Kidney (tissue), 14 donors: ENCODE data around the gene NT5C. TPM values are rescaled to one million over a fixed set of nuclear protein-coding genes. Genes with fewer than 3 reads are reported as not detected.
A peak's percentile ranks its signal among the peaks of the same experiment; 100 is the strongest.
"Not testable (repeated sequence)": the region's sequence is repeated elsewhere in the genome, so short reads cannot be mapped to it uniquely, and the experiment has no call there.

Experiments
- DNase-seq, 5 donors: peaks; one replicate each; pipeline ENCODE4 v3.0.0-alpha.2; 2013 to 2020
- FAIRE-seq: peaks from 2 replicates; lab custom pipeline; 2012; peaks lifted over from hg19 to GRCh38; lab: Jason Lieb, UNC
- H3K27ac ChIP-seq, 2 donors: one replicate each; pipeline ENCODE4 v1.7.0; 2013; ENCODE audit warnings: low read depth in 2 of 2, low read length in 2 of 2, inconsistent platforms in 1 of 2
- H3K27me3 ChIP-seq: one replicate; pipeline ENCODE4 v1.7.1; 2013; ENCODE audit warnings: low read length, inconsistent platforms; ENCODE audit not compliant: control insufficient read depth, insufficient read depth
- H3K36me3 ChIP-seq, 3 donors: one replicate each; pipeline versions ENCODE4 v1.7.0 to v1.7.1; 2013; ENCODE audit warnings: low read length in 3 of 3, control low read depth in 1 of 3, inconsistent platforms in 1 of 3; ENCODE audit not compliant: insufficient read depth in 3 of 3, control insufficient read depth in 2 of 3
- H3K4me1 ChIP-seq, 3 donors: one replicate each; pipeline versions ENCODE4 v1.7.0 to v1.7.1; 2013; ENCODE audit warnings: low read length in 3 of 3, inconsistent platforms in 1 of 3, low read depth in 1 of 3; ENCODE audit not compliant: control insufficient read depth in 2 of 3, insufficient read depth in 2 of 3
- H3K4me3 ChIP-seq, 3 donors: one replicate each; pipeline versions ENCODE4 v1.7.0 to v1.8.1; 2013; ENCODE audit warnings: low read length in 3 of 3, control low read depth in 1 of 3, inconsistent platforms in 1 of 3
- H3K9ac ChIP-seq, 3 donors: one replicate each; pipeline versions ENCODE4 v1.7.0 to v1.7.1; 2013; ENCODE audit warnings: low read length in 3 of 3, control low read depth in 1 of 3, inconsistent platforms in 1 of 3
- H3K9me3 ChIP-seq, 3 donors: one replicate each; pipeline versions ENCODE4 v1.7.0 to v1.7.1; 2013; ENCODE audit warnings: low read length in 3 of 3, control low read depth in 1 of 3, inconsistent platforms in 1 of 3; ENCODE audit not compliant: control insufficient read depth in 2 of 3, insufficient read depth in 1 of 3
- intact Hi-C: fragments of 100-400 bp; cut with DNase I; formaldehyde crosslinking; loops from one replicate; pipeline ENCODE4 v1.11.1; 2022
- polyA plus RNA-seq: library from polyadenylated mRNA; stranded (reverse); fragments of 350-450 nt; fragmentation: Illumina TruSeq; extraction: RNeasy Lipid Tissue Mini Kit (QIAGEN cat#74804); gene quantifications from one replicate; pipeline ENCODE4 v1.2.3, GENCODE V29; 2014; ENCODE audit warnings: low read depth, low replicate concordance; ENCODE audit not compliant: insufficient read depth
- total RNA-seq: library from RNA; stranded (reverse); fragmentation: NEBNext Ultra II Directional; extraction: Animal tissue kit (Norgen Biotek cat#: 25700); gene quantifications from one replicate; pipeline ENCODE4 v1.2.1, GENCODE V29; 2021
- TF ChIP-seq, protein P1 (sequence below): IDR thresholded peaks from 3 replicates; pipeline ENCODE4 v1.5.1; 2012; ENCODE audit warnings: mild to moderate bottlenecking, moderate library complexity, borderline replicate concordance; ENCODE audit not compliant: insufficient read depth; ENCODE audit errors: extremely low read depth
- donor health status: control.
- donor health status: control.
- donor health status: control.
- donor health status: control.
- donor health status: control.
- donor health status: DM: yes; HTN: yes; CAD: no.
- donor health status: Normal renal cell carcinoma (clear cell type).

The NT5C gene
- total and polyA plus RNA-seq, 2 donors from 2014 or later, result 59.4 to 74.9 TPM

DNA sequence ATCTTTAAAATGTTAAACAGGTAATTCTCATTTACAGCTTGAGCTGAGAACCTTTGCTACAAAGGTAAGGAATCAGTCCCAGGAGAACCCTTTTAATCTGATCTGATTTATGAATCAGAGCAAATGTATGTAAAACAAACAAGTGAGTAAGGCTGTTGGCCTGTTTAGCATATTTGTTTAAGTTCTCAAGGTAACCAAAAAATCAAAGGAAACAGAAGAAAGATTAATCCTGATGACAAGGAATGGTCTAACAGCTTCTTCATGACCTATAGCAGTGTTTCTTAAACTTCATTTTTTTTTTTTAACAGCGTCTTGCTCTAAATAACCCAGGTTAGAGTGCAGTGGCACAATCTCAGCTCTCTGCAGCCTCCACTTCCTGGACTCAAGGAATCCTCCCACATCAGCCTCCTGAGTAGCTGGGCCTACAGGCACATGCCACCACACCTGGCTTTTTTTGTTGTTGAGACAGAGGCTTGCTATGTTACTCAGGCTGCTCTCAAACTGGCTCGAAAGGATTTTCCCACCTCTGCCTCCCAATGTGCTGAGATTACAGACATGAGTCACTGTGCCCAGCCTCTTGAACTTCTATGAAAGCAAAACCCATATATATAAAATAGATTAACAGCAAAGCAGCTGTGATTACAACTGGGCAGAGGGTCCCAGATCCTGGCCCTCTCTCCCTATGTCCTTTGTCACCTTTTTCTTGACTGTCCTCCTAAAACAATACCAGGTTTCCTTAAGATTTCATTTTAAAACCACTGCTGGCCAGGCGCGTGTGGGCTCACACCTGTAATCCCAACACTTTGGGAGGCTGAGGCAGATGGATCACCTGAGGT lies 27.9 kb upstream of the NT5C start:
- no peaks in the 10 kb centered on the region for H3K27me3 ChIP-seq
- no peaks in the 10 kb centered on the region for H3K9me3 ChIP-seq
- no peak overlapping the region for H3K27ac ChIP-seq
- intact Hi-C loops, result no loop called here
- no peak overlapping the region for H3K4me3 ChIP-seq
- FAIRE-seq, result no peak
- H3K36me3 ChIP-seq, result no peaks in the 10 kb centered on the region
- no peak overlapping the region for H3K9ac ChIP-seq
- H3K4me1 ChIP-seq, result peaks cover 0 to 5% (median 3%) of the 10 kb centered on the region in 3 donors
- TF ChIP-seq, protein P1, sequence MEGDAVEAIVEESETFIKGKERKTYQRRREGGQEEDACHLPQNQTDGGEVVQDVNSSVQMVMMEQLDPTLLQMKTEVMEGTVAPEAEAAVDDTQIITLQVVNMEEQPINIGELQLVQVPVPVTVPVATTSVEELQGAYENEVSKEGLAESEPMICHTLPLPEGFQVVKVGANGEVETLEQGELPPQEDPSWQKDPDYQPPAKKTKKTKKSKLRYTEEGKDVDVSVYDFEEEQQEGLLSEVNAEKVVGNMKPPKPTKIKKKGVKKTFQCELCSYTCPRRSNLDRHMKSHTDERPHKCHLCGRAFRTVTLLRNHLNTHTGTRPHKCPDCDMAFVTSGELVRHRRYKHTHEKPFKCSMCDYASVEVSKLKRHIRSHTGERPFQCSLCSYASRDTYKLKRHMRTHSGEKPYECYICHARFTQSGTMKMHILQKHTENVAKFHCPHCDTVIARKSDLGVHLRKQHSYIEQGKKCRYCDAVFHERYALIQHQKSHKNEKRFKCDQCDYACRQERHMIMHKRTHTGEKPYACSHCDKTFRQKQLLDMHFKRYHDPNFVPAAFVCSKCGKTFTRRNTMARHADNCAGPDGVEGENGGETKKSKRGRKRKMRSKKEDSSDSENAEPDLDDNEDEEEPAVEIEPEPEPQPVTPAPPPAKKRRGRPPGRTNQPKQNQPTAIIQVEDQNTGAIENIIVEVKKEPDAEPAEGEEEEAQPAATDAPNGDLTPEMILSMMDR, result no peak
- no peak for DNase-seq

DNA sequence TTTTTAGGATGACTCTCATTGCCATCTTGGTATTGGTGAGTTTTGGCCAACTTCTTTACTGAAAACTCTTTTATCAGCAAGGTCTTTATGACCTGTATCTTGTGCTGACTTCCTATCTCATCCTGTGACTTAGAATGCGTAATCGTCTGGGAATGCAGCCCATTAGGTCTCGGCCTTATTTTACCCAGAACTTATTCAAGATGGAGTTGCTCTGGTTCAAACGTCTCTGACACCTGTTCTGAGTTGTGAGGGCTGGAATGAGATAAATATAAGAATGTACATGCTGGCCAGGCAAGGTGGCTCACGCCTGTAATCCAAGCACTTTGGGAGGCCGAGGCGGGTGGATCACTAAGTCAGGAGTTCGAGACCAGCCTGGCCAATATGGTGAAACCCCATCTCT lies 26.9 kb upstream of the NT5C start:
- not testable (repeated sequence) for H3K27me3 ChIP-seq

DNA sequence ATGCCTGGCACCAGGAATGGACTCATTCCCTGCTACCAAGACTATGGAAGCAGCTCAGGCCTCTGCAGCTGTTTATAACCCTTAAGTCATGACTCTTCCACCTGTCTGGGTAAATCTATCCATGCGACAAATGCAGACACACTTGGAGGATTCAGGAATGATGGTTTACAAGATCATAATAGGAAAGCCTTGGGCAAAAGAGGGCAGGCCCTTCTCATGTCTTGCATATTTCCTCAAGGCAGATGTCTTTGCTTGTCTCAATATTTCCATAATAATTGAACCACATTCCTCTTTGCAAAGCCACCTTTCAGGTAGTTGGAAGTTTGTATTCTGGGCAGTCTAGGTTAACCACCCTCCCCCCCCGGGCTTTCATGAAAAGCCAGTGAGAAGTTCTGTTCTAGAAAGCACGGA lies 23.7 kb upstream of the NT5C start:
- Histone ChIP-seq H3K9me3 (no peaks in the 10 kb centered on the region), H3K27ac (no peak overlapping the region), H3K9ac (no peak overlapping the region), H3K36me3 (no peaks in the 10 kb centered on the region), H3K4me3 (no peak overlapping the region), H3K27me3 (no peaks in the 10 kb centered on the region), H3K4me1 (peaks cover 0 to 6% (median 5%) of the 10 kb centered on the region in 3 donors)
- TF ChIP-seq, protein P1, result no peak
- no peak for FAIRE-seq
- intact Hi-C loops, result no loop called here
- DNase-seq, result peak in 3 of 5 donors; percentile 19 to 58 (median 45)

More for the DNA sequence above, 26.9 kb upstream of the NT5C start:
- H3K9me3 ChIP-seq, FAIRE-seq, DNase-seq, H3K9ac ChIP-seq, H3K4me3 ChIP-seq, intact Hi-C loops, H3K4me1 ChIP-seq, H3K27ac ChIP-seq, H3K36me3 ChIP-seq: not testable (repeated sequence)

DNA sequence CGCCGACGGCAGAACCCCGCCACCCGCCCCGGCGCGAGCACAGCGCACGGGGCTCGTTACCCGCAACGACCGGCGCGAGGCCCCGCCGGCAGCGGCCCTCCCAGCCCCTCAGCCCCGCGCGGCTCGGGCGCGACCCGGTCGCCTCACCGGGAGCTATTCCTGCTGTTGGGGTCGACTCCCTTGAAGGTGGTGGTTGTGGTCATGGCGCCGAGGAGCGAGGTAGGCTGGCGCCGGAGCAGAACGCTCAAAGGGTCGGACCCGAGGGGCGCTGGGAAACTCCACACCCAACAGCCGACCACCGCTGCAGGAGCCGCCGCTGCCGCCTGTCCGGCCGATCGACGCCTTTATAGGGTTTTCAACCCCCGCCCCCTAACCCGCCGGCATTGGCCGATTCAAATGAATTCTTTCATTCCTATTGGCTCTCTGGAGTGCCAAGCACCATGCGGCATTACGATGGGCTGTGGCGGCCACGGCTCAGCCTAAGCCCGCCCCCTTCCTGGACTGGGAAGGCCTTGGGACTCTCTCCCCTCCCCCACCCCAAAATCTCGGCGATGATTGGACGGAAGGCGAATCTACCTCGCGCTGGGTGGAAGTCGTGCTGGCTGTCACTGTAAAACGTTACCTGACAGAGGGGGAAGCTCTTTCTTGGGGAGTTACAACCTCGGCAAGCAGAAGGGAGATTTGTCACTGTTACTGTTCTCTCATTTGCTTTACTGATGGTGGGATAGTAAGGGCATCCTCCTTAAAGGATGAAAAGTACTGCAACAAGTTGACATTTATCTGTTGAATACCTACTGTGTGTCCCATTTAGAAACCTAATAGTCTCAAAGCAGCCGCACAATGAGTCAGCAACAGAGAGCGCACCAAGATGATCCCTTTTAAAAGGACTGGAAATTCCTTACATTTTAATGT lies 22.9 kb upstream of the NT5C start, which contains the start of gene JPT1:
TSS of gene JPT1 (minus strand) at position 318 of the 912 bp plus-strand sequence. CDS start at position 203, 115 bp downstream.
- peak within 1 kb of the TSS; percentile 29 to 59 (median 56) for H3K9ac ChIP-seq
- TF ChIP-seq, protein P1, result no peak
- peaks cover 0 to 9% (median 5%) of the 10 kb centered on the region in 3 donors for H3K4me1 ChIP-seq
- no peaks in the 10 kb centered on the region for H3K36me3 ChIP-seq
- intact Hi-C loops, result no loop called here
- FAIRE-seq (peak; percentile 77), DNase-seq (peak; percentile 99 to 100 (median 99))
- H3K27me3 ChIP-seq, result no peaks in the 10 kb centered on the region
- H3K27ac ChIP-seq, result no peak within 1 kb of the TSS
- peak within 1 kb of the TSS; percentile 67 to 82 (median 76) for H3K4me3 ChIP-seq
- no peaks in the 10 kb centered on the region for H3K9me3 ChIP-seq
